ENCODE data around the gene C11orf97. TPM values are rescaled to one million over a fixed set of nuclear protein-coding genes. Genes with fewer than 3 reads are reported as not detected.

The C11orf97 gene
- total and polyA plus RNA-seq, 2 of the 8 experiments (the other 6 are each of a cell fraction or from before 2014, with no cell fraction given), result not detected

DNA sequence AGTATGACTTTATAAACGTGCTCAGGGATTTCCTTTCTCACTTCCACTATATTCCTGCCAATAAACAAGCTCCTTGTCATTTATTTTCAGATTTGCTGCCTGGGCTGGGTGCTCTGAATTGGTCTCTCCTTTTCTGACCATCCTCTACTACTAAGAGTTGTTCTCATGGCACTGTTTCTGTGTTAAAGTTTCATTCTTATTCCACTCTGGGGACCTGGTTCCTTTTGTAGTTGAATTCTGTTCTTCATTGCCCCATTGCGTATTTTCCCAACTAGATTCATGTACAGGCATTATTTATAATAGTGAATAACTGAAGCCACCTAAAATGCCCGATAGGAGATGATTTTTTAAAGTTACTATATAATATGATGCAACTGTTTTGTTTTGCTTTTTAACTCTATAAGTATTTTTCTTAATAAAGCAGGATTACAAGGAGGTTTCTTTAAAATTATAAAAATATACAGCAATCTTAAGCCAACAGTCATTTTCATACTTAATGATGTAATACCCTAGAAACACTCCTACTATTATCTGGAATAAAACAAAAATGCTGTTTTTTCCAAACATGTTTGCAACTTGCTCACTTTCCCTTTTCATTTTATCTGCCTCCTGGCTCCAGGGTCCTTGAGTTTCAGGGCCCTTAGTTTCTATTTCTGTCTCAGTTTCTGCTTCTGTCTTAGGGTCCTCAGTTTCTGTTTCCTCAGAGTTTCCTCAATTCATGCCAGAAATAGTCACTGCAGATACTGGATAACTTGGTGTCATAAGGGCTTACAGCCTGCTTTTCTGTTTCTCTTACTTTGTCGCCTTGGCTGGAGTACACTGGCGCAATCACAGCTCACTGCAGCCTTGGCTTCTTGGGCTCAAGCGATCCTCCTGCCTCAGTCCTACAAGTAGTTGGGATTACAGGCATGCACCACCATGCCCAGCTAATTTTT, 21.7 kb downstream of the C11orf97 start (continued):
- TF ChIP-seq, protein P1, sequence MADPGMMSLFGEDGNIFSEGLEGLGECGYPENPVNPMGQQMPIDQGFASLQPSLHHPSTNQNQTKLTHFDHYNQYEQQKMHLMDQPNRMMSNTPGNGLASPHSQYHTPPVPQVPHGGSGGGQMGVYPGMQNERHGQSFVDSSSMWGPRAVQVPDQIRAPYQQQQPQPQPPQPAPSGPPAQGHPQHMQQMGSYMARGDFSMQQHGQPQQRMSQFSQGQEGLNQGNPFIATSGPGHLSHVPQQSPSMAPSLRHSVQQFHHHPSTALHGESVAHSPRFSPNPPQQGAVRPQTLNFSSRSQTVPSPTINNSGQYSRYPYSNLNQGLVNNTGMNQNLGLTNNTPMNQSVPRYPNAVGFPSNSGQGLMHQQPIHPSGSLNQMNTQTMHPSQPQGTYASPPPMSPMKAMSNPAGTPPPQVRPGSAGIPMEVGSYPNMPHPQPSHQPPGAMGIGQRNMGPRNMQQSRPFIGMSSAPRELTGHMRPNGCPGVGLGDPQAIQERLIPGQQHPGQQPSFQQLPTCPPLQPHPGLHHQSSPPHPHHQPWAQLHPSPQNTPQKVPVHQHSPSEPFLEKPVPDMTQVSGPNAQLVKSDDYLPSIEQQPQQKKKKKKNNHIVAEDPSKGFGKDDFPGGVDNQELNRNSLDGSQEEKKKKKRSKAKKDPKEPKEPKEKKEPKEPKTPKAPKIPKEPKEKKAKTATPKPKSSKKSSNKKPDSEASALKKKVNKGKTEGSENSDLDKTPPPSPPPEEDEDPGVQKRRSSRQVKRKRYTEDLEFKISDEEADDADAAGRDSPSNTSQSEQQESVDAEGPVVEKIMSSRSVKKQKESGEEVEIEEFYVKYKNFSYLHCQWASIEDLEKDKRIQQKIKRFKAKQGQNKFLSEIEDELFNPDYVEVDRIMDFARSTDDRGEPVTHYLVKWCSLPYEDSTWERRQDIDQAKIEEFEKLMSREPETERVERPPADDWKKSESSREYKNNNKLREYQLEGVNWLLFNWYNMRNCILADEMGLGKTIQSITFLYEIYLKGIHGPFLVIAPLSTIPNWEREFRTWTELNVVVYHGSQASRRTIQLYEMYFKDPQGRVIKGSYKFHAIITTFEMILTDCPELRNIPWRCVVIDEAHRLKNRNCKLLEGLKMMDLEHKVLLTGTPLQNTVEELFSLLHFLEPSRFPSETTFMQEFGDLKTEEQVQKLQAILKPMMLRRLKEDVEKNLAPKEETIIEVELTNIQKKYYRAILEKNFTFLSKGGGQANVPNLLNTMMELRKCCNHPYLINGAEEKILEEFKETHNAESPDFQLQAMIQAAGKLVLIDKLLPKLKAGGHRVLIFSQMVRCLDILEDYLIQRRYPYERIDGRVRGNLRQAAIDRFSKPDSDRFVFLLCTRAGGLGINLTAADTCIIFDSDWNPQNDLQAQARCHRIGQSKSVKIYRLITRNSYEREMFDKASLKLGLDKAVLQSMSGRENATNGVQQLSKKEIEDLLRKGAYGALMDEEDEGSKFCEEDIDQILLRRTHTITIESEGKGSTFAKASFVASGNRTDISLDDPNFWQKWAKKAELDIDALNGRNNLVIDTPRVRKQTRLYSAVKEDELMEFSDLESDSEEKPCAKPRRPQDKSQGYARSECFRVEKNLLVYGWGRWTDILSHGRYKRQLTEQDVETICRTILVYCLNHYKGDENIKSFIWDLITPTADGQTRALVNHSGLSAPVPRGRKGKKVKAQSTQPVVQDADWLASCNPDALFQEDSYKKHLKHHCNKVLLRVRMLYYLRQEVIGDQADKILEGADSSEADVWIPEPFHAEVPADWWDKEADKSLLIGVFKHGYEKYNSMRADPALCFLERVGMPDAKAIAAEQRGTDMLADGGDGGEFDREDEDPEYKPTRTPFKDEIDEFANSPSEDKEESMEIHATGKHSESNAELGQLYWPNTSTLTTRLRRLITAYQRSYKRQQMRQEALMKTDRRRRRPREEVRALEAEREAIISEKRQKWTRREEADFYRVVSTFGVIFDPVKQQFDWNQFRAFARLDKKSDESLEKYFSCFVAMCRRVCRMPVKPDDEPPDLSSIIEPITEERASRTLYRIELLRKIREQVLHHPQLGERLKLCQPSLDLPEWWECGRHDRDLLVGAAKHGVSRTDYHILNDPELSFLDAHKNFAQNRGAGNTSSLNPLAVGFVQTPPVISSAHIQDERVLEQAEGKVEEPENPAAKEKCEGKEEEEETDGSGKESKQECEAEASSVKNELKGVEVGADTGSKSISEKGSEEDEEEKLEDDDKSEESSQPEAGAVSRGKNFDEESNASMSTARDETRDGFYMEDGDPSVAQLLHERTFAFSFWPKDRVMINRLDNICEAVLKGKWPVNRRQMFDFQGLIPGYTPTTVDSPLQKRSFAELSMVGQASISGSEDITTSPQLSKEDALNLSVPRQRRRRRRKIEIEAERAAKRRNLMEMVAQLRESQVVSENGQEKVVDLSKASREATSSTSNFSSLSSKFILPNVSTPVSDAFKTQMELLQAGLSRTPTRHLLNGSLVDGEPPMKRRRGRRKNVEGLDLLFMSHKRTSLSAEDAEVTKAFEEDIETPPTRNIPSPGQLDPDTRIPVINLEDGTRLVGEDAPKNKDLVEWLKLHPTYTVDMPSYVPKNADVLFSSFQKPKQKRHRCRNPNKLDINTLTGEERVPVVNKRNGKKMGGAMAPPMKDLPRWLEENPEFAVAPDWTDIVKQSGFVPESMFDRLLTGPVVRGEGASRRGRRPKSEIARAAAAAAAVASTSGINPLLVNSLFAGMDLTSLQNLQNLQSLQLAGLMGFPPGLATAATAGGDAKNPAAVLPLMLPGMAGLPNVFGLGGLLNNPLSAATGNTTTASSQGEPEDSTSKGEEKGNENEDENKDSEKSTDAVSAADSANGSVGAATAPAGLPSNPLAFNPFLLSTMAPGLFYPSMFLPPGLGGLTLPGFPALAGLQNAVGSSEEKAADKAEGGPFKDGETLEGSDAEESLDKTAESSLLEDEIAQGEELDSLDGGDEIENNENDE (IDR thresholded peaks at IDR 0.05; ENCODE audit: insufficient replicate concordance, low read length), result no peak
- TF ChIP-seq RFX5 (IDR thresholded peaks at IDR 0.05; ENCODE audit: borderline replicate concordance, low read depth, low read length) (no peak), PHF8 (conservative IDR thresholded peaks at IDR 0.05; ENCODE audit: low read depth, low read length) (no peak), SUZ12 (IDR thresholded peaks at IDR 0.05; ENCODE audit: low read length) (no peak)

Data from H1 (cell line).